Measurements from ENCODE around the gene STT3A.

DNA sequence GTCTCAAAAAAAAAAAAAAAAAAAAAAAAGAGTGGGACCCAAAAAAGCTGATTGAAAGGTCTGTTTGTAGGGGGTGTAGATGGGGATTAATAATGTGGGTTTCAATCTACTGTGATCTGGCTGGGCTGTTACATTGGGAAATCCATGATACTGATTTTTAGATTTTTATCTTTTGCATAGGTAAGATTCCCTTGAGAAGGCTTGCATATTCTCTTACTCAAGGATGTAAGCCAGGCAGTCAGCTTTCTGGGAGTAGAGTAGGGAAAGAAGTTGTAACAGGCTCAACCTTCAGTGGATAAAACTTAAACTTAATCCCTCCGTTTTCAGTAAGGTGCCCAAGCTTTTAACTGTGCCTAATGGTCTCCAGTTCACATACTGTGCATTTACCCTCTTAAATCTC, 30.4 kb downstream of the STT3A start:
- TF ChIP-seq, protein P1, sequence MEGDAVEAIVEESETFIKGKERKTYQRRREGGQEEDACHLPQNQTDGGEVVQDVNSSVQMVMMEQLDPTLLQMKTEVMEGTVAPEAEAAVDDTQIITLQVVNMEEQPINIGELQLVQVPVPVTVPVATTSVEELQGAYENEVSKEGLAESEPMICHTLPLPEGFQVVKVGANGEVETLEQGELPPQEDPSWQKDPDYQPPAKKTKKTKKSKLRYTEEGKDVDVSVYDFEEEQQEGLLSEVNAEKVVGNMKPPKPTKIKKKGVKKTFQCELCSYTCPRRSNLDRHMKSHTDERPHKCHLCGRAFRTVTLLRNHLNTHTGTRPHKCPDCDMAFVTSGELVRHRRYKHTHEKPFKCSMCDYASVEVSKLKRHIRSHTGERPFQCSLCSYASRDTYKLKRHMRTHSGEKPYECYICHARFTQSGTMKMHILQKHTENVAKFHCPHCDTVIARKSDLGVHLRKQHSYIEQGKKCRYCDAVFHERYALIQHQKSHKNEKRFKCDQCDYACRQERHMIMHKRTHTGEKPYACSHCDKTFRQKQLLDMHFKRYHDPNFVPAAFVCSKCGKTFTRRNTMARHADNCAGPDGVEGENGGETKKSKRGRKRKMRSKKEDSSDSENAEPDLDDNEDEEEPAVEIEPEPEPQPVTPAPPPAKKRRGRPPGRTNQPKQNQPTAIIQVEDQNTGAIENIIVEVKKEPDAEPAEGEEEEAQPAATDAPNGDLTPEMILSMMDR (IDR thresholded peaks at IDR 0.05; ENCODE audit: low read depth, low read length): no peak
- no peak for TF ChIP-seq EZH2phosphoT487 (IDR thresholded peaks at IDR 0.05; ENCODE audit: low read depth)
